ENCODE measurements around the gene GPR183.

GPR183 gene

DNA sequence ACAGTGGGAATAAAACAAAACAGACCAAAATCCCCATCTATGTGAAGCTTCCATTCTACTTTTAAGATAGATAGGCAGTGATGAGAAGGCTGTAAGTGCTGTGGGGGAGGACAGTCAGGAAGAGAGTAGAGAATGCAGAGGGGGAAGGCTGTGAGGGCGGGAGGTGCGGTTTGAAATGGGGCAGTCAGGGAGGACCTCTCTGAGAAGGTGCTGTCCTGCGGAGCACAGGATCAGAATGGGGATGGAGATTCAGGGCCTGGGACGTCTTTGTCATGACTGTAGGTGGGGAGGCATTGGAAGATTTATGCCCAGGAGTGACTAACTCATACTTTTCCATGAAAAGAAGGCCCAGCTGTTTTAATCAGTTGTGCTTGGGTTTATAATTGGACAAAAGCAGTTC lies 3.9 kb upstream of the GPR183 start:
- no peak for DNase-seq

DNA sequence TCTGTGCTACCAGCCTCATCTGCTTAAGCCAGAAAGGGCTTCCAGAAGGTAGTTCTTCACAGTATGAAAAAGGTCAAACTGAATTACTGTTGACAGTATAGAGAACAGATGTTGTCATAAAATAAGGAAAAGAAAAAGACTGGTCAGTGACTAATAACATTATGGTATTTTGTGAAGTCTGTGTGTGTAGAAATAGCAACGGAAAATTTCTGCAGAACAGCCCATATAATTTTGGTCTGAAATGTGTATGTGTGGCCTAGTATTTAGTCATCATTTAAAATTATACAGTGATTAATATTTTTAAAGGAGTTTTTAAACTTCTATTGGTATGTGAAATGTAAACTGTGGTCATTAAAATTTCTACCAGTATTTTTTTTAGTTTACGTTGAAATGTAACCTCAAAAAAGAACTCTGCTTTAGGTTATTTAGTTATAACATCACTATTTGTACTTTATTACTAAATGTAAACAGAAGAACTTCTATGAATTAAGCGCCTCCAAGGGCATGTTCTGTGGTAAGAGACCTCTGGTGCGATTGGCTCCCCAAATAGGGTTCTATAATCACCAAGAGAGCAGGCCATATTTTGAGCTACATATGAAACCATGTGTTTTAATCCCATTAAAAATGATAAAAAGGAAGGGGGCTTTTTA lies 3.3 kb upstream of the GPR183 start:
- DNase-seq, result no peak

GRCh38 chr13:99308471-99309087 lies 1.4 kb upstream of the GPR183 start:
- DNase-seq, result no peak

DNA sequence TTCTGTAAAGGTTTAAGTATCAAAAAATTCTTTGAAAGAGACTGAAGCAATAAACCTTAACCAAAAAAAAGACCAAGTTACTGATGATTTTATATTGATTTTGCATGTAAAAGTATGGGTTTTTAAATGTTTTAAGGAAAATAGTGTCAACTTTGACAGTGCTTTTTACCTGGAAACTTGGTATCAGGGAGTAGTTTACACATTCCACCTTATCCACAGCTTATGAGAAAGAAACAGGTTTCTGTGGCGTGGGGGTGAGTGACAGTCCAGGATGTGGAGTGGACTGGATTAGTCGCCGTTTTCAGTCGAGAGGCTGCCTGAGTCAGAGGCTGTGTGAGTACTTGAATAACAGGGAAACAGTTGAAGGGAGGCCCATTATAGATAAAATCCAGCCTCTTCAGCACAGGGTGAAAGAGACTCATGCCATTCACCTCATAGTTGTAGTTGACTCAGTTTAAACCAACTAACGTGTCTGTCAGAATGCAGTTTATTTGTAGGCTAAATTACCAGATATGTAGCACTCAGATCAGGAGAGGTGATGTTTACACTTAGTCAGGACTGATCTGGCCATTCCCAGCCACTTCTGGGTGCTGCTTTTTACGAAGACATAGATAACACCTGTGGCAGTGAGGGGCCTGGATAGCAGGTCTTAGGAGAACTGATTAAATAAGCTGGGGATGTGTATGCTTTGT lies 595 bp upstream of the GPR183 start:
- peak; percentile 73 for DNase-seq

- DNase-seq, result no peak
Observed at GRCh38 chr13:99305566-99305965, 1.6 kb downstream of the GPR183 start.

DNA sequence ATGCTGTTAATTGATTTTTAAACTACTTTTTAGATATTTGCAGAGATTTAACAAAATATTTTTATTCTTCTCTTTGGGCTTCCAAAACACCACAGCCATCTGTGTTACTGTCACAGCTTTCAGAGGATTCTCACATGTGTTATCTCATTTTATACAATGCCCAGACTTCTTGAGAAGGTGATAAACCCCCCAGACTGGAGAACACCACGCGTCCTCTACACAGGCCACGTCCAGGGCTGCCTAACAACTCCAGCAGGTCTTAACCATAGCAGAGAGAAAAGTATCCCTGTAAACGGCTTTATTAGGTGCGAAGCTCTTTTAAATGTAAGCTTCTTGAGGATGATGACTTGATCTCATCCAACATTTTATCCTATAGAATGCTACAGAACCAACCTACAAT lies 2.0 kb downstream of the GPR183 start:
- DNase-seq, result no peak

- DNase-seq, result no peak
Observed at GRCh38 chr13:99304541-99304940, 2.7 kb downstream of the GPR183 start.

DNA sequence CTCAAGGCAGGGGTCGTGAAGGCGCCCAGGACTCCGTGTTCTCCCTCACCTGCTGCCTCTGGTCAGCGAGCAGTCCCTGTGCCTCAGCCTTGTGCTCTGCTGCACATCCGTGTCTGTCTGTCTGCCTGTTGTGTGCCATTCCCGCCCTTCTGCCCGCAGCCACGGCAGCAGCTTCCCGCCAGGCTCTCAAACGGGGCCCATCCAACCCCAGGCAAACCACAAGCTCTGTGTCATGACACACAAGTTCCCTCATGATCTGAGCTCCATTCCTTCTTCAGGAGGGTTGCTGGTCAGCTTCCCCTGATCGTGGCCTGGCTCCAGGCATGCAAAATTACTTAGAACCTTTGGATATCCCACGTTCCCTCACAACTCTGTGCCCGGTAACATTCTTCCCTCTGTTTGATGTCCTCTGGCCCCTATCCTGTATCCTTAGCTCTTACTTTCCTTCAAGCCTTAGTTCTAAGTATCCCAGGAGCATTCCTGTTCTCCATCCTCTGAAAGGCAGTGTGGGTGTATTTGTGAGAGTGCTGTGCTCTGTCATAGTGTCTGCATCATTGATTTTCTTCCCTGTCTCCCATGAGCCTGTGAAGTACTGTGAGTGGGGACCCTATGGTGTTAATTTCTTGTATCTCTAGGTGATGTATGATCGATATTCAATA lies 3.2 kb downstream of the GPR183 start:
- DNase-seq, result peak; percentile 43

- no peak for DNase-seq
Observed at GRCh38 chr13:99302637-99303505, 4.3 kb downstream of the GPR183 start.

GRCh38 chr13:99301913-99302636 lies 5.1 kb downstream of the GPR183 start:
- no peak for DNase-seq

DNA sequence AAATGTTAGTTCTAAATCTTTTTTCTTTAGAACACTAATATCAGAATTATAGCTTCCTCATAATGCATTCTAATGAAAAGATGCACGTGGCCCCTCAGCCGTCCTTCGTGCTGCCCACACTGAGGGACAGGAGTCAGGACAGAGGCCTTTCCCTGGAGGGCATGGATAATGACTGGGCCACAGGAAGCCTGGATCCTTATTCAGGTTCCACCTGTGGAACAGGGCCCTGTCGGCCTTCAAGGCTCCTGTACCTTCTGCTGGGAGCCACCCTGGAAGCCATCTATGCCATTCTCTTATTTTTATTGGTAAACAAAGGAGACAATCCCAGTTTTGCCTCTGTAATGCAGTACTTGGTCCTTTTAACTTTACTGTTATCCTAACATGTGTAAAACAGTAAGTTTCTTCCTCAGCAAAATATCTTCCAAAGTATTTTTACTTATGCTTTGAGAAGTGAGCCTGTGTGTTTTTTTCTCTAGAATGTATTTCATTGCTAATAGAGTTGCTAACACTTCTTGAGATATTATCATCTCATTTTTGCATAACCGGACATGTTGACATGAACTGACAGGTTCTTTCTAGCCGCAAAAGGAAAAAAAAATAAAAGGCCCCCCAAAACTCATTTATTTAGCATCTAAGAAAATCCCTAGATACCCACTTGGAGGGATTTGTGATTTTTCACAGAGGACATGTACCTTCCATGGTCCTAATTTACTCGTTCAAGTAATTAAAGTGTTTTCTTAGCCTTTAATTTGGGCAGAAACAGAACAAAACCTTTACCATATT lies 6.0 kb downstream of the GPR183 start:
- no peak for DNase-seq

DNA sequence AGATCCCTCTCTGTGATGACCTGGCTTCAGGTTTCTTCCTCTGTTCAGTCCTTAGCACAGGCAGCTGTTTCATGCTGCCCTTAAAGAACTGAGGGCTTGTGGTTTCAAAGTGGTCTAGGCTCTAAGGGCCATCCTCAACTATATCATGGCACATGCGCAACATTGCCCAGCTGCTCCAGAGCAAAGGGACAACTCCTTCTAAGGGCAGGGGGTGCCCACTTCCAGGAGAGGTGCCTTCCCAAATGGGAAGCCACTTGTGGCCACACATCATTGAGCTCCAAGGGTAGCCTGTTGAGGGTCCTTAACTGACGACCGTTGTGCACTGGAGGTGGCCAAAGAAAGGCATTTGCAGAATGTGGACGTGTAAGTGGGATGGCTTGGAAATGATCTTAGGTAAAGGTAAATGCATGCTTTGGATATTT lies 7.3 kb downstream of the GPR183 start:
- DNase-seq, result no peak

DNA sequence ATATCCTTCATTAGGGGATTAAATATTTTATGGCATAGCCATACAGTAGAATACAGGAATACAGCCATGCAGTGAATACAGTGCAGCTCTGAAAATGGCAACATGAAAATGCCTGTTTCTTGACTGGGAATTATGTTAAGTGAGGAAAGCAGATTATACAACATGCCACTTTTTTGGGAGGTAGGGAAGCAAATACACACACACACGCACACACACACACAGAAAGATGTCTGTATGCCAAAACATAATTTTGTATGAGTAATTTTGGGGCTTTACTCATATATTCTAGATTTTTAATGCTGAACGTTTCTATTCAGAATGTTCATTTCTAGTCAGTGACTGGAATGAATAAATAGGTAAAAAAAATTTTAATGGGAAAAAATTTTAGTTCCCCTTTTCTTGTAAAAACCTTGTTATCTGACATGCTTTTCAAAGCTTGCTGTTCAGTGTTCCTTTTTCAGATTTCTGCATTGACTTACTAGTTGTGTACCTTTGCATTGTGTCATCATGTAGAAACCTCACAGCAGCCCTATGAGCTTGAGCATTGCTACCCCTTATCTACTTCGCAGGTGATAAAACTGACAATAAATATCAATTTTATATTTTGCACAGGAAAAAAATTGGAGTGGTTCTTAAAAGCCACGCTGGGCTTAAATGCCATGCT lies 7.8 kb downstream of the GPR183 start:
- DNase-seq, result no peak

- no peak for DNase-seq
Observed at GRCh38 chr13:99298056-99298455, 9.1 kb downstream of the GPR183 start.

DNA sequence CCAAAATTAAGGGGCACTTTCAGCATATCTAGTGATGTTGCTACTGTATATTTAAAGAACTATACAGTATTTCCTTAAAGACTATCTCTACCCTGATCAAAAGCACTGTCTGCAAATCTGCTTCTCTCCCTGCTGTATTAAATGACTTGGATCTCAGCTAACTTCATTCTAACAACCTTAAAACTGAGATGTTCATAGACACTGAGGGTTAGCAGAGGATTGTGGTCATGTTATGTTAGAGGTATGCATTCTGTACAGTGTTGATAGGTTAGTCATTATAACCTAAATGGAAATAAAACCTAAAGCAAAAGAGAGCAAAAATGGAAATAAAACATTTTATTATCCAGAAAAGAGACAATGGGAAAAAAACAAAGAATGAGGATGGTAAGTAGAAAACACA lies 9.9 kb downstream of the GPR183 start:
- no peak for DNase-seq

GRCh38 chr13:99296398-99296797 lies 10.8 kb downstream of the GPR183 start:
- no peak for DNase-seq

DNA sequence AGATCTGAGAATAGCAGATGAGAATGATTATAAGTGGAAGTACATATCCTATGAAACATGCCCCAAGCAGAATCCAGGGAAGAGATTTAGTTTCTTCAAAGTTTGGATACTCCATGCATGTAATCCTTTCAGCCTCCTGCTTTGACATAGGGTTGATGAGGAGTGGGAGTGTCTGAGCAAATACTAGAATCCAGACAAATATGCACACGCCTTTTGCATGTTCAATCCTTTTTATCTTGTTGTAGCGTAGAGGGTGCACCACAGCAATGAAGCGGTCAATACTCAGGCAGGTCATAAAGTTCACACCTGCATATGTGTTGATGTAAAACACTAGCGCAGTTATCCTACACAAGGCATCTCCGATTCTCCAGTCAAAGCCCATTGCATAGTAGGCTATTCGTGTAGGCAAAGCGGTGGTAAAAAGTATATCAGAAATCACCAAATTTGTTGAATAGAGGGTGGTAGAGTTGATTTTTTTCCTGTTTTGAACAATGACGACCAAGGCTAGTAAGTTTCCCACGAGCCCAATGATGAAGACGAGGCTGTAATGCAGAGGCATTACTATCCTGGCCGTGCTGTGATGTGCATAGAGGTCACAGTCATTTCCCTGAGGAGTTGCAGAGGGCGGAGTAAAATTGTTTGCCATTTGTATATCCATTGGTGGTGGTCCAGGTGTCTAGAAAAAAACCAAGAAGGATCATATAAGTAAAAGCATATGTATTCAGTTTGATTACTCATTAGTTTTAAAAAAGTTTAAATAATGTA lies 11.5 kb downstream of the GPR183 start:
- DNase-seq, result no peak

DNA sequence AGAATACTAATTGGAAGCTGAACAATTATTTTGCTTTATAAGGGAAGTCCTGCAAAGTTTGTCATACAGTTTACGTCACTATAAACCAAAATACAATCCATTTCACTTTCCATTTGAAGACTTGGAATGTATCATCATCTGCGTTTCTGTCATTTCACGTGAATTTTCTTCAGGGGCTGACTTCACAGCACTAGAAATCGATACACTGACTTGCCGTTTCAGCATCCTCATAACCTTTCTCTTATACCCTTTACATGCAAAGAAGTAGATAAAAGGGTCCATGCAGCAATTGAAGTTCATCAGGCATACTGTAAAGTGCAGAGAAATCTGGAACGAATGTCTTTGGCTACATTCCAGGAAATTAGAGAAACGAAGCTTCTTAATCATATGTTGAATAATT lies 12.2 kb downstream of the GPR183 start:
- DNase-seq, result no peak

DNA sequence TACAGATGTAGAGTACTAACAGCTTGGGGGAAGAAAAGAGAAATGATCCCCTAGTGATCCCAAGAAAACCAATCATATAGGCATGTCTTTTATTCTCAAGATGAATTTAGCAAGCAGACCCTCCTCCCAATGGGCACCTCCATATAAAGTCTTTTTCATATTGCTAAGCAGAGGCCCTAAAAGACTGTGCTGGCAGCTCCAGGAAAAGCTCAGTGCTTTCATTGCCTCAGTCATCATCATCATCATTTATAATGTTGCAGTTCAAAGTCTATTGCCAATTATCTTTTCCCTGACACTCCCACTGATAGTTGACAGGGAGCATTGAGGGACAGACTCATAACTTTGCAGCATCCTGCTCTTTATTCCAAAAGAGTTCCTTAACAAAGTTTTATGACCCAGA lies 13.0 kb downstream of the GPR183 start:
- no peak for DNase-seq

GRCh38 chr13:99293178-99293577 lies 14.0 kb downstream of the GPR183 start:
- DNase-seq, result no peak

All from activated naive CD4-positive, alpha-beta T cell treated with anti-CD3 and anti-CD28 coated beads, Interleukin-2, amount 50 U/mL, for 16 hours (primary cell).